ENCODE measurements around the gene PRKN.
A peak's percentile ranks its signal among the peaks of the same experiment; 100 is the strongest.

Gene PRKN

GRCh38 chr6:161422710-161423680, 1304.6 kb downstream of the PRKN start:
- FAIRE-seq, result no peak

GRCh38 chr6:161418463-161418945, 1309.1 kb downstream of the PRKN start:
- FAIRE-seq (no peak), DNase-seq (ENCODE audit: insufficient read length, low spot score) (no peak)

More at GRCh38 chr6:161422710-161423680, 1304.6 kb downstream of the PRKN start:
- DNase-seq (ENCODE audit: insufficient read length, low spot score), result no peak

- DNase-seq (ENCODE audit: insufficient read length, low spot score) (no peak), FAIRE-seq (no peak)
These were observed 1309.7 kb downstream of the PRKN start for GRCh38 chr6:161417717-161418462.

GRCh38 chr6:161415302-161415855, 1312.2 kb downstream of the PRKN start:
- FAIRE-seq (no peak), DNase-seq (ENCODE audit: insufficient read length, low spot score) (no peak)

GRCh38 chr6:161414707-161415106, 1312.9 kb downstream of the PRKN start:
- FAIRE-seq (no peak), DNase-seq (ENCODE audit: insufficient read length, low spot score) (no peak)

- FAIRE-seq (no peak), DNase-seq (ENCODE audit: insufficient read length, low spot score) (no peak)
These were observed 1313.4 kb downstream of the PRKN start for GRCh38 chr6:161414180-161414579.

GRCh38 chr6:161413355-161413771, 1314.2 kb downstream of the PRKN start:
- DNase-seq (ENCODE audit: insufficient read length, low spot score) (no peak), FAIRE-seq (no peak)

- DNase-seq (ENCODE audit: insufficient read length, low spot score) (no peak), FAIRE-seq (no peak)
These were observed 1314.8 kb downstream of the PRKN start for GRCh38 chr6:161412795-161413194.

GRCh38 chr6:161411265-161411944, 1316.2 kb downstream of the PRKN start:
- DNase-seq (ENCODE audit: insufficient read length, low spot score) (no peak), FAIRE-seq (no peak)

- DNase-seq (ENCODE audit: insufficient read length, low spot score) (no peak), FAIRE-seq (no peak)
These were observed 1316.8 kb downstream of the PRKN start for GRCh38 chr6:161410736-161411135.

- no peak for FAIRE-seq
- DNase-seq (ENCODE audit: insufficient read length, low spot score), result no peak
These were observed 1317.5 kb downstream of the PRKN start for GRCh38 chr6:161410076-161410475.

- DNase-seq (ENCODE audit: insufficient read length, low spot score), result no peak
- no peak for FAIRE-seq
These were observed 1318.2 kb downstream of the PRKN start for GRCh38 chr6:161409353-161409752.

- DNase-seq (ENCODE audit: insufficient read length, low spot score) (no peak), FAIRE-seq (no peak)
These were observed 1319.5 kb downstream of the PRKN start for GRCh38 chr6:161408041-161408440.

GRCh38 chr6:161407581-161407980, 1320.0 kb downstream of the PRKN start:
- no peak for FAIRE-seq

GRCh38 chr6:161407115-161407514, 1320.5 kb downstream of the PRKN start:
- DNase-seq (ENCODE audit: insufficient read length, low spot score) (no peak), FAIRE-seq (no peak)

More at GRCh38 chr6:161407581-161407980, 1320.0 kb downstream of the PRKN start:
- DNase-seq (ENCODE audit: insufficient read length, low spot score), result no peak

GRCh38 chr6:161406646-161407045, 1320.9 kb downstream of the PRKN start:
- DNase-seq (ENCODE audit: insufficient read length, low spot score) (peak; percentile 42), FAIRE-seq (peak; percentile 86)

- DNase-seq (ENCODE audit: insufficient read length, low spot score), result no peak
These were observed 1322.1 kb downstream of the PRKN start for GRCh38 chr6:161405418-161405817.

GRCh38 chr6:161403717-161404116, 1323.8 kb downstream of the PRKN start:
- DNase-seq (ENCODE audit: insufficient read length, low spot score) (no peak), FAIRE-seq (no peak)

More at GRCh38 chr6:161405418-161405817, 1322.1 kb downstream of the PRKN start:
- no peak for FAIRE-seq

- no peak for DNase-seq (ENCODE audit: insufficient read length, low spot score)
These were observed 1325.8 kb downstream of the PRKN start for GRCh38 chr6:161401587-161402309.

GRCh38 chr6:161400671-161401070, 1326.9 kb downstream of the PRKN start:
- DNase-seq (ENCODE audit: insufficient read length, low spot score) (no peak), FAIRE-seq (no peak)

More at GRCh38 chr6:161401587-161402309, 1325.8 kb downstream of the PRKN start:
- FAIRE-seq, result no peak
